ENCODE data around the gene PLCD3.

- TF ChIP-seq KDM1A (IDR thresholded peaks at IDR 0.05) = no peak
- no peak for TF ChIP-seq ZNF263 (CRISPR knock-in tag; IDR thresholded peaks at IDR 0.05; ENCODE audit: borderline replicate concordance)
- no peak for TF ChIP-seq PREB (CRISPR knock-in tag; IDR thresholded peaks at IDR 0.05)
- no peak for TF ChIP-seq BACH1 (tag; IDR thresholded peaks at IDR 0.05)
- TF ChIP-seq, protein P1, sequence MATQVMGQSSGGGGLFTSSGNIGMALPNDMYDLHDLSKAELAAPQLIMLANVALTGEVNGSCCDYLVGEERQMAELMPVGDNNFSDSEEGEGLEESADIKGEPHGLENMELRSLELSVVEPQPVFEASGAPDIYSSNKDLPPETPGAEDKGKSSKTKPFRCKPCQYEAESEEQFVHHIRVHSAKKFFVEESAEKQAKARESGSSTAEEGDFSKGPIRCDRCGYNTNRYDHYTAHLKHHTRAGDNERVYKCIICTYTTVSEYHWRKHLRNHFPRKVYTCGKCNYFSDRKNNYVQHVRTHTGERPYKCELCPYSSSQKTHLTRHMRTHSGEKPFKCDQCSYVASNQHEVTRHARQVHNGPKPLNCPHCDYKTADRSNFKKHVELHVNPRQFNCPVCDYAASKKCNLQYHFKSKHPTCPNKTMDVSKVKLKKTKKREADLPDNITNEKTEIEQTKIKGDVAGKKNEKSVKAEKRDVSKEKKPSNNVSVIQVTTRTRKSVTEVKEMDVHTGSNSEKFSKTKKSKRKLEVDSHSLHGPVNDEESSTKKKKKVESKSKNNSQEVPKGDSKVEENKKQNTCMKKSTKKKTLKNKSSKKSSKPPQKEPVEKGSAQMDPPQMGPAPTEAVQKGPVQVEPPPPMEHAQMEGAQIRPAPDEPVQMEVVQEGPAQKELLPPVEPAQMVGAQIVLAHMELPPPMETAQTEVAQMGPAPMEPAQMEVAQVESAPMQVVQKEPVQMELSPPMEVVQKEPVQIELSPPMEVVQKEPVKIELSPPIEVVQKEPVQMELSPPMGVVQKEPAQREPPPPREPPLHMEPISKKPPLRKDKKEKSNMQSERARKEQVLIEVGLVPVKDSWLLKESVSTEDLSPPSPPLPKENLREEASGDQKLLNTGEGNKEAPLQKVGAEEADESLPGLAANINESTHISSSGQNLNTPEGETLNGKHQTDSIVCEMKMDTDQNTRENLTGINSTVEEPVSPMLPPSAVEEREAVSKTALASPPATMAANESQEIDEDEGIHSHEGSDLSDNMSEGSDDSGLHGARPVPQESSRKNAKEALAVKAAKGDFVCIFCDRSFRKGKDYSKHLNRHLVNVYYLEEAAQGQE (IDR thresholded peaks at IDR 0.05; ENCODE audit: borderline replicate concordance) = no peak
- TF ChIP-seq, protein P1 (CRISPR knock-in tag; IDR thresholded peaks at IDR 0.05; ENCODE audit: low read depth) = no peak
- no peak for TF ChIP-seq UBTF (IDR thresholded peaks at IDR 0.05; ENCODE audit: borderline replicate concordance in 1 of 2, low read depth in 2 of 2, low read length in 2 of 2)
- TF ChIP-seq ZNF165 (CRISPR knock-in tag; IDR thresholded peaks at IDR 0.05; ENCODE audit: borderline replicate concordance) = no peak
- TF ChIP-seq JUND (IDR thresholded peaks at IDR 0.05; ENCODE audit: borderline replicate concordance, low read depth, low read length) = no peak
- no peak for TF ChIP-seq JUND (tag; IDR thresholded peaks at IDR 0.05; ENCODE audit: borderline replicate concordance, low read depth, low read length)
- no peak for TF ChIP-seq CTCF (IDR thresholded peaks at IDR 0.05 in 2 of 3, conservative IDR thresholded peaks at IDR 0.05 in 1 of 3; ENCODE audit: insufficient read depth in 2 of 3, low read depth in 1 of 3, low read length in 3 of 3)
Observed at GRCh38 chr17:45104029-45104428, 28.3 kb downstream of the PLCD3 start.

Measured in K562 (cell line).